Measurements from ENCODE around the gene ELP5.

The ELP5 gene

DNA sequence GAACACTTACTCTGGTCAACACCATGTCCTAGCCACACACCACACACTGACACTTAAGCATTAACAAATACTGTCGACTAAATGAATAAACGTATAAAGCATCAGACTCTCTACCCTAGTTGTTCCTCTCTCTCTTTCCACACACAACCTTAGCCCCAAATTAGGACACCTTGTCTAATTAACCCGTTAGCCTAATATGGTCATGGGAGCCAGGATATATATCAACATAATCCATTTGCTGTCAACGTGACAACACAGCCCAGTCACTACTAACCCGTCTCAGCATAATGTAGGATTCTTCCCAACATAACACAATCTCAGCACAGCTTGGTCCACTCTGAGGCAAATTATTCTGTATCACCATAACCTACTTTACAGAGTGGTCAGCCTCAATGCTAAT, 19.9 kb upstream of the ELP5 start:
- Histone ChIP-seq H3K4me3 (replicated peaks; ENCODE audit: low read depth, low read length) (no peak overlapping the region), H3K27me3 (replicated peaks; ENCODE audit: control insufficient read depth, insufficient read depth, low read length) (no peaks in the 10 kb centered on the region), H3K36me3 (ENCODE audit: control insufficient read depth, insufficient read depth, low read length) (peaks cover 37% of the 10 kb centered on the region)
- DNase-seq (ENCODE audit: extremely low read depth, insufficient read length) = no peak
- TF ChIP-seq, protein P1, sequence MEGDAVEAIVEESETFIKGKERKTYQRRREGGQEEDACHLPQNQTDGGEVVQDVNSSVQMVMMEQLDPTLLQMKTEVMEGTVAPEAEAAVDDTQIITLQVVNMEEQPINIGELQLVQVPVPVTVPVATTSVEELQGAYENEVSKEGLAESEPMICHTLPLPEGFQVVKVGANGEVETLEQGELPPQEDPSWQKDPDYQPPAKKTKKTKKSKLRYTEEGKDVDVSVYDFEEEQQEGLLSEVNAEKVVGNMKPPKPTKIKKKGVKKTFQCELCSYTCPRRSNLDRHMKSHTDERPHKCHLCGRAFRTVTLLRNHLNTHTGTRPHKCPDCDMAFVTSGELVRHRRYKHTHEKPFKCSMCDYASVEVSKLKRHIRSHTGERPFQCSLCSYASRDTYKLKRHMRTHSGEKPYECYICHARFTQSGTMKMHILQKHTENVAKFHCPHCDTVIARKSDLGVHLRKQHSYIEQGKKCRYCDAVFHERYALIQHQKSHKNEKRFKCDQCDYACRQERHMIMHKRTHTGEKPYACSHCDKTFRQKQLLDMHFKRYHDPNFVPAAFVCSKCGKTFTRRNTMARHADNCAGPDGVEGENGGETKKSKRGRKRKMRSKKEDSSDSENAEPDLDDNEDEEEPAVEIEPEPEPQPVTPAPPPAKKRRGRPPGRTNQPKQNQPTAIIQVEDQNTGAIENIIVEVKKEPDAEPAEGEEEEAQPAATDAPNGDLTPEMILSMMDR (IDR thresholded peaks at IDR 0.05; ENCODE audit: insufficient read depth, low read length, poor library complexity, severe bottlenecking) = no peak

DNA sequence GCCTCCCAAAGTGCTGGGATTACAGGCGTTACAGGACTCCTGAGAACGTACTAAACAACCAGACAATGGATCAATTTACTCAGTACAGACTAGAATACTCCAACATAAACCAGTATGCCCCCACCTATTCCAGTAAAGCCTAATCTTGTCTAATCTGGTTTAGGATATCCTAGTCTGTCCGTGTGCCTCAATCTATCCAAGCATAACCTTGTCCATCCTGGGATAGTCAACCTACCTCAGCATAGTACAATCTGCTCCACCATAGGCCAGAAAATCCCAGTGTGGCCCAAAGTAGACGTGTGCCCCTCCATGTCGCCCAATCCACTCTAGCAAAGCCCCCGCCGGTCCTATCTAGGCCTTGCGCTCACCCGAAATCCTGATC, 18.3 kb upstream of the ELP5 start:
- peak overlapping the region; percentile 65 for H3K4me3 ChIP-seq (replicated peaks; ENCODE audit: low read depth, low read length)
- H3K27me3 ChIP-seq (replicated peaks; ENCODE audit: control insufficient read depth, insufficient read depth, low read length) = no peaks in the 10 kb centered on the region
- TF ChIP-seq, protein P1 (IDR thresholded peaks at IDR 0.05; ENCODE audit: insufficient read depth, low read length, poor library complexity, severe bottlenecking) = no peak
- no peak for DNase-seq (ENCODE audit: extremely low read depth, insufficient read length)
- peaks cover 31% of the 10 kb centered on the region for H3K36me3 ChIP-seq (ENCODE audit: control insufficient read depth, insufficient read depth, low read length)

DNA sequence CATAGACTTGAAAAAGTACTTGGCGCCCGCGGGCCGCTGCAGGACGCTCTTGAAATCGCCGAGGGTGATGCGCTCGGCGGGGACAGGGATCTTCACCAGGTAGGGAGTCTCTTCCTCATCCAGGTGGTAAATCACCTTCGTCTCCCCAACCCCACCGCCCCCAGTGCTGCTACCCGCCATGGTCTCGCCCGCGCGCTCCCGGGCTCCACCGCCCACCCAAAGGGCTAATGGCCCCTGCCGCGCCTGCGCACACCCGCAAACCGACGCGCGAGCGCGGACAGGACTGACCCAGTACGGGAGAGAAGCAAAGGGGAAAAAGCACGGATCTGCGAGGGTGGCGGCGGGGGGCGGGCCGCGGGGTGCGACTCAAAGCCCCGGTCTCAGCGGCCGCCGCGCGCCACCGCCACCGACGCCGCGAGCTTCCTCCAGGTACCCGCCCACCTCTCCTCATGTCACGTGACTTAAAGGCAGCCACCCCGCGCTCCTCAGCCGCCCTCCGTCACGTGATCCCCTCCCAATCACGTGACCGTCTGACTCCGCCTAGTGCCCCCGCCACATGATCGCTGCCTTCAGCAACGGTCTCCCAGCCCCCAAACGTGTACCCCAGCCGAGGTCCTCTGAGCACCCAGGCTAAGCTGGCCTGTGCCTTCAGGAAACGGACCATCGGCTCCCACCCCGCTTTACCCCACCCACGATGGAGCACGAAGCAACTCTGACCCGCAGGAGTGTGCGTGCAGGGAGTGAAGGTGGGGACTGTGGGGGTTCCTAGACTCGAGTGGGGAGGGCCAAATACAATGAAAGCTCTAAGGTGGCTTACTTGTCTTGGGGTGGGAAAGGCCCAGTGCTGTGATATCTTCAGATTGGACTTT, 17.7 kb upstream of the ELP5 start, which contains the start of gene DVL2:
TSS of gene DVL2 (minus strand) at position 435 of the 869 bp plus-strand sequence. CDS start at position 180, 255 bp downstream.
- no peaks in the 10 kb centered on the region for H3K27me3 ChIP-seq (replicated peaks; ENCODE audit: control insufficient read depth, insufficient read depth, low read length)

DNA sequence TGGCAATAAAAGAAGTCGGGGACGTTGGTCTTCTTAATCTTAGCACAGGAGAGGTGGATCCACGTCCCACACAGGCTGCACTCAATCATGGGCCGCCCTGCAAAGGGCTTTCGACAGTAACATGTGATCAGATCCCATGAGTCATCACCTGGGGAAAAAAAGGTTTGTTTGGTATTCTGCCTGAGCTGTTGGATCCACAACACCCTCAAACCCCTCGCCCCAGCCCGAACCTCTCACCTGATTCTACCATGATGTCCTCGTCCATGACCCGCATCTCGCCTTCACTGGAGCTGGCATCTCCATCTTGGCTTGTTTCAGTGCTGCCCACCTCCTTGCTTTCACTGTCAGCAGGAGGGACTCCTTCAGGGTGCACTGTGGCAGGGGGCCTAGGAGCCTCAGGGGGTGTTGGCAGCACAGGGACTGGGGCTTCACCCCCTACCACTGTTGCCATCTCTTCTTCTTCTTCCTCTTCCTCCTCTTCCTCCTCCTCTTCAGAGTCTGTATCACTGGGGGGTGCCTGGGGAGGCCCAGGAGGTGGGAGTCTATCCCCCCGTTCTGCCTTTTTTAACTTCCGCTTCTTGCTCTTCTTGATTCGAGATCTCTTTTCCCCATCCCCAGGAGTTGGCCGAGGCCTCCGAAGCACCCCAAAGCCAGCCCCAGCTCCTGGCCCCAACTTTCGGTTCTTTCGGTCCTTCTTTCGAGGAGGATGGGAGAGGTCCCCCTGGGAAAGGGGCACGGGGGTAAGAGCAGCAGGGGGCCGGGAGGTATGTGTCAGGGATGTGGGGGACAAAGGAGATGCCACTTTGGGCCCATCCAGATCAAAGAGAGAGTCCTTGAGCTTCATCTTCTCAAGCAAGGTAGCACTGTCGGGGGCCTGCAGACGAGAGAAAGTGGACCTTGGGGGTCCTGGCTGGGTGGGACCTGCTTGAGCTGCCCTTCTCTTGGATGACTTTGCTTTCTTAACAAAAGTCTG, 16.0 kb upstream of the ELP5 start:
- Histone ChIP-seq H3K27me3 (replicated peaks; ENCODE audit: control insufficient read depth, insufficient read depth, low read length) (no peaks in the 10 kb centered on the region), H3K36me3 (ENCODE audit: control insufficient read depth, insufficient read depth, low read length) (peaks cover 18% of the 10 kb centered on the region), H3K4me3 (replicated peaks; ENCODE audit: low read depth, low read length) (no peak overlapping the region)
- TF ChIP-seq, protein P1 (IDR thresholded peaks at IDR 0.05; ENCODE audit: insufficient read depth, low read length, poor library complexity, severe bottlenecking) = no peak
- no peak for DNase-seq (ENCODE audit: extremely low read depth, insufficient read length)

More for the DNA sequence above, 17.7 kb upstream of the ELP5 start, which contains the start of gene DVL2:
- H3K4me3 ChIP-seq (replicated peaks; ENCODE audit: low read depth, low read length) = peak within 1 kb of the TSS; percentile 65
- peak; percentile 92 for DNase-seq (ENCODE audit: extremely low read depth, insufficient read length)
- TF ChIP-seq, protein P1 (IDR thresholded peaks at IDR 0.05; ENCODE audit: insufficient read depth, low read length, poor library complexity, severe bottlenecking) = no peak
- H3K36me3 ChIP-seq (ENCODE audit: control insufficient read depth, insufficient read depth, low read length) = peaks cover 28% of the 10 kb centered on the region

DNA sequence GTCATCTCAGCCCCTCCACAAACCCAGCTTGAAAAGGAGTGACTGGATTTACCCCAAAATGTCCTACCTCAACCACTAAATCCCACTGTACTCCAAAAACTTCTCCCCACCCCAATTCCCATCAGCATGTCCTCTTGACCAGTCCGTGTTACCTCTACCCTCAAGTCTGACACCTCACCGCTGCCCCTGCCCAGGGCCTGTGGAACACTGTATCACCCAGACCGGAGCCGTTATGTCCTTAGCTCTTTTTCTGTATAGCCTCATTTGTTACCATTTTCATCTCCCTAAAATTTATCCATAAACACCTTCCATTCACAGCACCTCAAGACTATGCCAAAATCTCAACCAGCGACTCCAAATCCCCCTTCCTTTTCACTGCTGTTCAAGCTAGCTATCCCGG, 15.2 kb upstream of the ELP5 start:
- Histone ChIP-seq H3K27me3 (replicated peaks; ENCODE audit: control insufficient read depth, insufficient read depth, low read length) (no peaks in the 10 kb centered on the region), H3K4me3 (replicated peaks; ENCODE audit: low read depth, low read length) (no peak overlapping the region), H3K36me3 (ENCODE audit: control insufficient read depth, insufficient read depth, low read length) (peaks cover 18% of the 10 kb centered on the region)
- DNase-seq (ENCODE audit: extremely low read depth, insufficient read length) = no peak
- TF ChIP-seq, protein P1 (IDR thresholded peaks at IDR 0.05; ENCODE audit: insufficient read depth, low read length, poor library complexity, severe bottlenecking) = no peak

Data from GM06990 (cell line).